GM21723 (cell line): ENCODE data around the gene KLHL21.
A peak's percentile ranks its signal among the peaks of the same experiment; 100 is the strongest.
"Not testable (repeated sequence)": the region's sequence is repeated elsewhere in the genome, so short reads cannot be mapped to it uniquely, and the experiment has no call there.

Experiments used
- ATAC-seq: cut with Tn5 transposase; IDR thresholded peaks from one replicate; pipeline ENCODE4 v1.9.1; 2021; ENCODE audit warnings: mild to moderate bottlenecking, moderate library complexity; ENCODE audit not compliant: unreplicated experiment

Gene KLHL21, protein sequence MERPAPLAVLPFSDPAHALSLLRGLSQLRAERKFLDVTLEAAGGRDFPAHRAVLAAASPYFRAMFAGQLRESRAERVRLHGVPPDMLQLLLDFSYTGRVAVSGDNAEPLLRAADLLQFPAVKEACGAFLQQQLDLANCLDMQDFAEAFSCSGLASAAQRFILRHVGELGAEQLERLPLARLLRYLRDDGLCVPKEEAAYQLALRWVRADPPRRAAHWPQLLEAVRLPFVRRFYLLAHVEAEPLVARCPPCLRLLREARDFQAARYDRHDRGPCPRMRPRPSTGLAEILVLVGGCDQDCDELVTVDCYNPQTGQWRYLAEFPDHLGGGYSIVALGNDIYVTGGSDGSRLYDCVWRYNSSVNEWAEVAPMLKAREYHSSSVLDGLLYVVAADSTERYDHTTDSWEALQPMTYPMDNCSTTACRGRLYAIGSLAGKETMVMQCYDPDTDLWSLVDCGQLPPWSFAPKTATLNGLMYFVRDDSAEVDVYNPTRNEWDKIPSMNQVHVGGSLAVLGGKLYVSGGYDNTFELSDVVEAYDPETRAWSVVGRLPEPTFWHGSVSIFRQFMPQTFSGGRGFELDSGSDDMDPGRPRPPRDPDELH

DNA sequence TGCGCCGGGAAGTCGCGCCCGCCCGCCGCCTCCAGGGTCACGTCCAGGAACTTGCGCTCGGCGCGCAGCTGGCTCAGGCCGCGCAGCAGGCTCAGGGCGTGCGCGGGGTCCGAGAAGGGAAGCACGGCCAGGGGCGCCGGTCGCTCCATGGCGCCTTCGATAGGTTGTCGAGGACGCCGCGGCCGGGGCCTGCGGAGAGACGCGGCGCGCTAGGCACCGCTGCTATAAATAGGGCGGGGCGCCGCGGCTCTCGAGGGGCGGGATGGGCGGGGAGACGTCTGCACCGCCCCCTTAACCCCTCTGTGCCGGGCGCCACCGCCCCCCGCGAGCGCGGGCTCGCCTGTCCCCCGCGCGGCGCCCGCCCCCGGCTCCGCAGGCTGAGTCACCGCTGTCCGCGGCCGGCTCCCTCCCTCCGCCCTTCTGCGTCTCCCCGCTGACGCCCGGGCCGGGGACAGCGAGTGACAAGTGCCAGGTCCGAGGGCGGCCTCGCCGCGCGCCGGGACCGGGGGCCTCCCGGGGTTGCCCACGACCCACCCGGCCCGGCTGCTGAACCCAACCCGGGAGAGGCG lies at the start of gene KLHL21:
TSS of gene KLHL21 (minus strand) at position 201 of the 569 bp plus-strand sequence. CDS start at position 149, 52 bp downstream.
- peak; percentile 47 for ATAC-seq

DNA sequence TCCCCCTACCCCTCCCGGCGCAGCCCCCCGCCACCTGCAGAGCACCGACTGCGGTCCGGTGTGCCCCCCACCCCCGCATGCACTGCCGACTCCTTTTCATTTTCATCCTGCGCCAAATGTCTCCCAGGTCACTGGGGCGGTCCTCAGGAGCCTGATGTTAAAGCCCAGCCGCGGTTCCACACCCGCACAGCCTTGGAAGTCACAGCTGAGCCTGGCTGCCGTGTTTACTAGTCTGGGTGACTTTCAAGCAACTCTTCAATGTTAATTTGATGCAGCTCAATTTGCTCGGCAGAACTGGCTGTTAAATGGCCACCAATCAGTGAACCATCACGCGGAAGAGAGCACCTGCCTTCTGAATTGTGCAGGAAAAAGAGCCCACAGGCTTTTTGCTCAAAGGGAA lies 49.2 kb upstream of the KLHL21 start:
- no peak for ATAC-seq

- ATAC-seq = no peak
Measured at GRCh38 chr1:6648556-6648955, 45.9 kb upstream of the KLHL21 start.

- ATAC-seq = no peak
Measured at GRCh38 chr1:6646499-6647148, 44.0 kb upstream of the KLHL21 start.

- ATAC-seq = no peak
Measured at GRCh38 chr1:6645018-6645417, 42.3 kb upstream of the KLHL21 start.

DNA sequence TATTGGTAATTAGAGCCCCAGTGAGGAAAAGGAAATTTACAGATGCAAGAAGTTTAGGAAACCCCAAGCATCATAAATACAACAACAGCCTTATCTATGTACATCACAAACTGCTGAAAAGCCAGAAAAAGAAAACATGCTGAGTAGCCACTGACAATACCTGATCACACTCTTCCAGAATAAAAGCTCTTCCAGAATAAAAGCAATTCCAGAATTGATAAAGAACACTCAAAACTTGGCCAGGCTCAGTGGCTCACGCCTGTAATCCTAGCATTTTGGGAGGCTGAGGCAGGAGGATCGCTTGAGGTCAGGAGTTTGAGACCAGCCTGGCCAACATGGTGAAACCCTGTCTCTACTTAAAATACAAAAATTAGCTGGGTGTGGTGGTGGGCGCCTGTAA lies 38.2 kb upstream of the KLHL21 start:
- not testable (repeated sequence) for ATAC-seq

- no peak for ATAC-seq
Measured at GRCh38 chr1:6638226-6638625, 35.6 kb upstream of the KLHL21 start.

GRCh38 chr1:6637770-6638169 lies 35.1 kb upstream of the KLHL21 start:
- no peak for ATAC-seq

GRCh38 chr1:6636778-6637177 lies 34.1 kb upstream of the KLHL21 start:
- not testable (repeated sequence) for ATAC-seq

GRCh38 chr1:6635910-6636760 lies 33.5 kb upstream of the KLHL21 start:
- ATAC-seq = no peak

- no peak for ATAC-seq
Measured at GRCh38 chr1:6635161-6635909, 32.7 kb upstream of the KLHL21 start.

- ATAC-seq = no peak
Measured at GRCh38 chr1:6634371-6635052, 31.8 kb upstream of the KLHL21 start.

- ATAC-seq = no peak
Measured at GRCh38 chr1:6632588-6633514, 30.2 kb upstream of the KLHL21 start.

- ATAC-seq = no peak
Measured at GRCh38 chr1:6631058-6631457, 28.4 kb upstream of the KLHL21 start.

DNA sequence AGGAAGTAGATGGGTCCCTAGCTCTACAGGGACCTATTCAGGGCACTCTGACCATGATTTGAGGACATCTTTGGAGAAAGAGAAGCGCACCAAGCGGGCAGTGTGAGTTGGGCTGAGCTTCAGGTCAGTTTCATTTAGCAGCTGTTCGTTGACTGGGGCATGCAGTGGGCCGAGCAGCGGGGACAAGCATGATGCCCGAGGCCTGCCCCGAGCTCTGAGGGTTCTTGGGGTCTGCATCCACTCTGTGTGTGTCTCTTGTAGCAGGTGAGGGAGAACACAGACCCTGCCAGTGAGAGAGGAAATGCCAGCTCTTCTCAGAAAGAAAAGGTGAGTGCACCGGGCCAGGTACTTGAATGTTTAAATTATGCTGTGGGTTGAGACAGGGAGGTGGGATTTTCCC lies 27.4 kb upstream of the KLHL21 start:
- ATAC-seq = no peak

- no peak for ATAC-seq
Measured at GRCh38 chr1:6628971-6629479, 26.4 kb upstream of the KLHL21 start.

DNA sequence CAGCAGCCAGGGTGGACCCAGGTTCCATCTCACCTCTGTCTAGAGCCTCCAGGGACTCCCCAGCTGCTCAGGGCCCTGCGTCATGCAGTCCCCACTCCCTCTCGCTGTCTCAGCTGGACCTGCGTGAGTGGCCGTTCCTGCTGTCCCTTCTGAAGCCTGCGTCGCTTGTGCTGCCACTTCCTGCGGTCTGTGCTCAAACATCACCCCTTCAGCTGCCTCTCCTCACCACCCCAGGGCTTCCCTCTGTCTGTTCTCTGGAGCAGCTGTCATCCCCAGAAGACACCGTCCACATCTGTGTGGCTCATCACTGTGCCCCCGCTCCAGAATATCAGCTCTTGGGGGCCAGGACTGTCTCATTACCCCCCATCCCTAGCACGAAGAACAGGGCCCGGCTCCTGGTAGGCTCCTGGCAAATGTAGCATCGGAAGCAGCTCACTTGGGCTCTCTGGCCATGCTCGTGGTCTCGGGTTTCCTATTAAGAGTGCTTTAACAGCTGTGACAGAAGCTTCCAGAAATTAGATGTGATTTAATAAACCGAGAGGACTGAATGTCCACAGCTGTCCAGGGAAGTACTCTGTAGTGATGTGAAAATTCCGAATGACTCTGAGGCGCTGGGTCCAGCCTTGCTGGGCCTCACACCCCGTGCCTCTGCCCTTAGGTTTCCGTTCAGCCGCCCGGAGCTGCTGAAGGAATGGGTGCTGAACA lies 25.3 kb upstream of the KLHL21 start:
- ATAC-seq = no peak

- ATAC-seq = no peak
Measured at GRCh38 chr1:6627031-6627430, 24.4 kb upstream of the KLHL21 start.
